Calu3 (cell line): ENCODE results near the gene GRHL1. TPM values are rescaled to one million over a fixed set of nuclear protein-coding genes. Genes with fewer than 3 reads are reported as not detected.

Experiments
- BruUV-seq: library from RNA; stranded (reverse); fragments of 400-500 nt; replicated peaks from 2 replicates; lab custom pipeline; 2021; lab: Mats Ljungman, UMichigan
- CTCF ChIA-PET: fragments of 300-600 bp; sonication (Branson Sonifier 250); formaldehyde crosslinking; loops from one replicate; lab custom pipeline; 2022; ENCODE audit warnings: antibody characterized with exemption; lab: Charles Lee
- DNase-seq: peaks from one replicate; pipeline ENCODE4 v3.0.0; 2022
- H3K27ac Mint-ChIP-seq: one replicate; pipeline ENCODE4 v1.8.0; 2022; ENCODE audit warnings: mixed read lengths; ENCODE audit not compliant: unreplicated experiment
- H3K27me3 Mint-ChIP-seq: one replicate; pipeline ENCODE4 v1.8.0; 2022; ENCODE audit warnings: mixed read lengths; ENCODE audit not compliant: unreplicated experiment
- H3K36me3 Mint-ChIP-seq: one replicate; pipeline ENCODE4 v1.8.0; 2022; ENCODE audit warnings: mild to moderate bottlenecking, moderate library complexity, mixed read lengths; ENCODE audit not compliant: insufficient read depth, unreplicated experiment
- H3K4me1 Mint-ChIP-seq: one replicate; pipeline ENCODE4 v1.8.0; 2022; ENCODE audit warnings: mild to moderate bottlenecking, low read depth, mixed read lengths; ENCODE audit not compliant: unreplicated experiment
- H3K4me3 Mint-ChIP-seq: one replicate; pipeline ENCODE4 v1.8.0; 2022; ENCODE audit warnings: mild to moderate bottlenecking, low read depth, moderate library complexity, mixed read lengths; ENCODE audit not compliant: unreplicated experiment
- H3K9me3 Mint-ChIP-seq: one replicate; pipeline ENCODE4 v1.8.0; 2022; ENCODE audit warnings: low read depth, mixed read lengths; ENCODE audit not compliant: unreplicated experiment
- intact Hi-C: fragments of 100-400 bp; cut with micrococcal nuclease; formaldehyde crosslinking; loops from one replicate; pipeline ENCODE4 v1.10.0; 2022; ENCODE audit not compliant: unreplicated experiment
- total RNA-seq: library from RNA; stranded (reverse); gene quantifications from 2 replicates; pipeline ENCODE4 v1.2.3, GENCODE V29; 2022
- TF ChIP-seq, protein P1 (sequence below): fragments of 200-600 bp; IDR thresholded peaks from one replicate; pipeline ENCODE4 v1.8.0; 2022; ENCODE audit warnings: antibody characterized with exemption; ENCODE audit not compliant: unreplicated experiment

Gene GRHL1
- total RNA-seq, 1 experiment from 2014 or later, result 11.7 TPM

DNA sequence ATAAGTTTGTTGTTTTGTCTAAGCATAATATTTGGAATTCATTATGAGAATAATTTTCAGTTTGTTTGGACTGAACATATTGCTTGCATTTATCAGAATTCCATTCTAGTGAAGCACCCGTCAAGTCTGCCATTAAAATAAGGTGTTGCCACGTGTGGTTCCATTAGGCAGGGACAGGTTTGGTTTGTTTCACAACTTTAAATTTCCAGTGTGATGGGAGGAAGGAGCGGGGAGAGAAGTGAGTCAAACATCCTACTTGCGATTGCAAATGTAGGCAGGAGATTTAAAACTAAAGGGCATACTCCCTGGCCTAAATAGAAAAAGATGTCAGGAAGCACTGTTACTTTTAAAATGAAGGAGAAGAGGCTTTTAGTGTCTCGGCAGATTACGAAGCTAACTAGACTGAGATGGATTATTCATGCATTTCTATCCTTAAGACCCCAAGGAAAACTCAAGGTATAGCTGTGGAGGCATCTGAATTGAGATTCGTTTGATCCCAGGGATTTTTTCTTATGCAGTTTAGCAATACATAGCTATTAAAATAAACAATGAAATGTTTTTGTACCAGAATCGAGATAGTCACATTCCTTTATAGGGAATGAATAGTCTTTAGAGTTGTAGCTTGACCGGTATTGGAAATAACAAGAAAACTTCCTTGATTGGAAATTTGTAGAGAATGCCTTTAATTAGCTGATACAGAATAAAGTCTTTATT is 19.8 kb downstream of the GRHL1 start:
- BruUV-seq, result no TSS peak
- TF ChIP-seq, protein P1, sequence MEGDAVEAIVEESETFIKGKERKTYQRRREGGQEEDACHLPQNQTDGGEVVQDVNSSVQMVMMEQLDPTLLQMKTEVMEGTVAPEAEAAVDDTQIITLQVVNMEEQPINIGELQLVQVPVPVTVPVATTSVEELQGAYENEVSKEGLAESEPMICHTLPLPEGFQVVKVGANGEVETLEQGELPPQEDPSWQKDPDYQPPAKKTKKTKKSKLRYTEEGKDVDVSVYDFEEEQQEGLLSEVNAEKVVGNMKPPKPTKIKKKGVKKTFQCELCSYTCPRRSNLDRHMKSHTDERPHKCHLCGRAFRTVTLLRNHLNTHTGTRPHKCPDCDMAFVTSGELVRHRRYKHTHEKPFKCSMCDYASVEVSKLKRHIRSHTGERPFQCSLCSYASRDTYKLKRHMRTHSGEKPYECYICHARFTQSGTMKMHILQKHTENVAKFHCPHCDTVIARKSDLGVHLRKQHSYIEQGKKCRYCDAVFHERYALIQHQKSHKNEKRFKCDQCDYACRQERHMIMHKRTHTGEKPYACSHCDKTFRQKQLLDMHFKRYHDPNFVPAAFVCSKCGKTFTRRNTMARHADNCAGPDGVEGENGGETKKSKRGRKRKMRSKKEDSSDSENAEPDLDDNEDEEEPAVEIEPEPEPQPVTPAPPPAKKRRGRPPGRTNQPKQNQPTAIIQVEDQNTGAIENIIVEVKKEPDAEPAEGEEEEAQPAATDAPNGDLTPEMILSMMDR, result no peak
- Mint-ChIP-seq H3K9me3 (no peaks in the 10 kb centered on the region), H3K36me3 (peaks cover 5% of the 10 kb centered on the region), H3K4me3 (no peak overlapping the region), H3K27ac (no peak overlapping the region), H3K27me3 (no peaks in the 10 kb centered on the region), H3K4me1 (peaks cover 28% of the 10 kb centered on the region)
- DNase-seq, result no peak
- CTCF ChIA-PET, result interaction anchor here (0.6 kb wide), 1 partner anchor 13 kb away, joined by 3 read pairs; no protein-coding TSS in a partner anchor
- intact Hi-C loops, result no loop called here

DNA sequence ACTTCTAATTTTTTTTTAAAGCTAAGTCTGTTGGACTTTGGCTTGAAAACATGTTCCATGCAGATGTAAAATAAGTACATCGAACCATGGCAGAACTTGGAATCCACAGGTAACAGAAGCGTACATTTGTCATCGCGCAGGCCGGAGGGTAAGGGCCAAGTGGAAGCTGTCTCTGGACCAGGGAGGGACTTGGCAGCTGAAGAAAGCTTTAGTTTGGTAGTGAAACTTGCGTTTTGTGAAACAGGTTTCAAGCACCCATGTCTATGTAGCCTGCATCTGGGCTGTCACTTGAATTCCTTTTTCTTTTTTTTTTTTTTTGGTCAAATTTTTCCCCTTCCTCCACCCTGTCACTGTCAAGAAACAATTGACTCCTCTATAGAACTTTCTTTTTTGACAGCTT is 20.4 kb downstream of the GRHL1 start:
- no peaks in the 10 kb centered on the region for H3K27me3 Mint-ChIP-seq

DNA sequence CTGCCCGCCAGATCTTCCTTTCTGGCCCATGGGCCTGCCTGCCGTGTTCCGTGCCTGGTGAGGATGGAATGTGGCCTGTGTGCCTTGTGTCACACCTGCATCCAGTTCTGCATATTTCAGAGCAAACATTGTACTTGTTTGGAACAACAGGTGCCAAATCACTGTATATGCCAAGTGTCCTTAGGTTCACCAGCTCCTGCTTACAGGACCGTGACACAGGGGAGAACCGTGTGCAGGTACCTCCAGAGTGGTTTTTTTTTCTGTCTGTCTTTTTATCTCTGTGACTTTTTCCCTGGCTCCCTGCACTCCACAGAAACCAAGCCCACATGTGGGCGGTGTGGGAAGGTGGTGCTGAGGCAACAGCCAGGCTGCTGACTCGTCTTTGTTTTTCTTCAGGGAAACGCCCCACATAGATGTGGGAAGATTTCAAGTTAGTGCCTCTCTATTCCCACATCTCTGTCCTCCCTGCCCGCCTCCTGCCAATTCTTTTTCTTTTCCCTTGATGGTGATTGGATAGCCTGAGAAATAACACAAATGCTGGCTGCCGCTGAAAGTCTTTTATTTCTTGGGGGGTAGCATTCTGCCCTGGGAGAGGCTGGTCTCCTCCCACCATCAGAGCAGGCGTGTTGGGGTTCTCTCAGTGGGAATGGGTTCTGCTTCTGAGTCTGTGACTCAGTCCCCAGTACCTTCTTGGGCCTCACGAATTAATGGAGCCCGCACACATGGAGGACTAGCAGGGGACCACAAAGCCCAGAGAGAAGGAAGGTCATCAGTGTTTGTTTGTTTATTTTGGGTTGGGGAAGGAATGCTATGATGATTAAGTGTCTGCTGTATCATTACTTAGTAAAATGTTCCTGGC is 21.4 kb downstream of the GRHL1 start:
- intact Hi-C loops, result no loop called here
- Mint-ChIP-seq H3K4me1 (peaks cover 33% of the 10 kb centered on the region), H3K36me3 (peaks cover 8% of the 10 kb centered on the region), H3K27ac (no peak overlapping the region), H3K4me3 (no peak overlapping the region), H3K9me3 (no peaks in the 10 kb centered on the region), H3K27me3 (no peaks in the 10 kb centered on the region)
- BruUV-seq, result no TSS peak
- TF ChIP-seq, protein P1, result no peak
- DNase-seq, result no peak
- CTCF ChIA-PET, result interaction anchor here (0.5 kb wide), 1 partner anchor 94 kb away, joined by 4 read pairs; no protein-coding TSS in a partner anchor

More for the DNA sequence above, 20.4 kb downstream of the GRHL1 start:
- no peak for DNase-seq
- no TSS peak for BruUV-seq
- Mint-ChIP-seq H3K36me3 (peaks cover 8% of the 10 kb centered on the region), H3K4me3 (no peak overlapping the region), H3K27ac (no peak overlapping the region), H3K4me1 (peaks cover 33% of the 10 kb centered on the region), H3K9me3 (no peaks in the 10 kb centered on the region)
- intact Hi-C loops, result no loop called here
- CTCF ChIA-PET, result interaction anchor here (0.6 kb wide), 1 partner anchor 12 kb away, joined by 3 read pairs; no protein-coding TSS in a partner anchor
- TF ChIP-seq, protein P1, result no peak

DNA sequence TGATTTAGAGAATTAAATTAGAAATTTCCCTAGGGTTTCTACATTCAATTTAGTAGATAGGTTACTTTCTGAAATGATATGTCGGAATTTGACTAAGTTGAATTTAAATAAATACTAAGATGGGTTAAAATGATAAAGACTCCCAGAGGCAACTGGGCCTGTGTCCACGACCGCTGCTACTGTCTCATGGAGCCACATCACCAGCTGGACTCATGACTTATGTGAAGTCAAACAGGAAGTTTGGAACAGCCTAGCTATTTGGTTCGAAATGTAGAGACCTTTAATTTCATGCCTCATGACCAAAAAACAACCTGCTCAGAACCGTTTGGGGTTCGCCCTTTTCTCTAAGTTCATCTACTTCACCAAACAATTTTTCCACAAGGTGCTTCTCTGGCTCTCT is 22.2 kb downstream of the GRHL1 start:
- TF ChIP-seq, protein P1, result no peak

More for the DNA sequence above, 22.2 kb downstream of the GRHL1 start:
- Mint-ChIP-seq H3K27me3 (no peaks in the 10 kb centered on the region), H3K27ac (no peak overlapping the region), H3K9me3 (no peaks in the 10 kb centered on the region), H3K4me3 (no peak overlapping the region), H3K4me1 (peaks cover 33% of the 10 kb centered on the region), H3K36me3 (peaks cover 8% of the 10 kb centered on the region)
- DNase-seq, result no peak
- BruUV-seq, result no TSS peak
- intact Hi-C loops, result no loop called here
- CTCF ChIA-PET, result no interaction called here
